ENCODE data around the gene LSMEM2.

Gene LSMEM2

DNA sequence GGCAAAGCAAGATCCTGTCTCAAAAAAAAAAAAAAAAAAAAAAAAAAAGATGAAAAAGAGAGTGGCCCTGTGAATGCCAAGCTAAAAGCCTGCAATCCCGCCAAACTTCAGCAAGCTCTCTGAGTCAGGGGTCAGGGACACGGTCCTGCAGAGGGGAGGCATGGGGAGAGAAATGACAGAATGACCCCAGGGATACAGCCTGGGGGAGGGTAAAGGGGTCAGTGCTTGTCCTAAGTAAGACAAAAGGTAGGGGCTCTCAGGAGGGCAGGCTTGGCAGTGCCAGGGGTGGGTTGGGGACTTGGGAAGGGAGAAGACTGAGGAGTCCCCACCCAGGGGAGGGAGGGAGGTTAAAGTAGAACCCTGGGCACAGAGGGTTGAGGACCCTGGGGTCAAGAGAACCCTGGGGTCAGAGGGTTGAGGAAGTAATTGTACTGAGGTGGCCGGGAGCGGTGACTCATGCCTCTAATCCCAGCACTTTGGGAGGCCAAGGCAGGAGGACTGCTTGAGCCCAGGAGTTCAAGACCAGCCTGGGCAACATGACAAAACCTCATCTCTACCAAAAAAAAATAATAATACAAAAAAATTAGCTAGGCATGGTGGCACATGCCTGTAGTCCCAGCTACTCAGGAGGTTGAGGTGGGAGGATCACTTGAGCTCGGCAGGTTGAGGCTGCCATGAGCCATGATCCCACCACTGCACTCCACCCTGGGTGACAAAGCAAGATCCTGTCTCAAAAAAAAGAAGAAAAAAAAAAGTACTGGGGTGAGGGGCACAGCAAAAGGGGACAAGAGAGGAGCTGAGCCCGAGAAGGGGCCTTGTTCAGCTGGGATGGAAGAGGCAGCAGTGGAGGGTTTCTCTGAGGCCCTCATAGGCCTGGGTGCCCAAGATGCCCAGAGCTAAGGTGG, 15.2 kb upstream of the LSMEM2 start:
- Histone ChIP-seq H3K9me3 (ENCODE audit: low read length) (no peaks in the 10 kb centered on the region), H3K4me1 (ENCODE audit: insufficient read depth, low read length) (peaks cover 70% of the 10 kb centered on the region), H3K27me3 (ENCODE audit: insufficient read depth, low read length) (no peaks in the 10 kb centered on the region), H2AFZ (ENCODE audit: low read depth, low read length) (no peak overlapping the region), H3K4me3 (ENCODE audit: low read length) (no peak overlapping the region), H3K36me3 (ENCODE audit: insufficient read depth, low read length) (peaks cover 2% of the 10 kb centered on the region)

- no peak overlapping the region for H3K4me3 ChIP-seq (ENCODE audit: low read length)
- no peaks in the 10 kb centered on the region for H3K9me3 ChIP-seq (ENCODE audit: low read length)
These were observed 14.4 kb upstream of the LSMEM2 start for GRCh38 chr3:50264383-50264963.

DNA sequence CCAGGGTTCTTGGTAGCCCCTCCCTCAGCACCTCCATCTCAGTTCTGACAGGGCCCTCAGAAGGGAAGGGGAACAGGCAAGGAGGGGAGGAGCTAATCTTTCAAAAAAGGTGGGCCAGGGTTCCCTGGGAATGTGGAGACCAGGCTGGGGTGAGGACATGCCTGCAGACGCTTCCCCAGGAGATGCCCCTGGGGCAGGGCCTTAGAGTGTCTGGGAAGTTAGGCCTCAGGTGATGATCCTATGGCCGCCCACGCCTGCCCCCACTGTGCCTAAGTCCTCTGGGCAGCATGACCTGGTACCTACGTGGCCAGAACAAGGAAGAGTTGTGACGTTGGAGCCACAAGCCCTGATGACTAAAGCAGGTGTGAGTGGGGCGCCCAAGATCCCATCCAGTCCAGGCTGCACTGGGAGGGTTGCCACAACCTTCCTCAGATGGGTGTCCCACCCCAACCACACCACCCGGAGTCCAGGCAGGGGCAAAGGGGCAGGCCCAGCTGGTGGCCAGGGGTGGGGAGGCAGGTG, 13.9 kb upstream of the LSMEM2 start:
- Histone ChIP-seq H3K4me1 (ENCODE audit: insufficient read depth, low read length) (peaks cover 71% of the 10 kb centered on the region), H2AFZ (ENCODE audit: low read depth, low read length) (no peak overlapping the region)

More at GRCh38 chr3:50264383-50264963, 14.4 kb upstream of the LSMEM2 start:
- peaks cover 71% of the 10 kb centered on the region for H3K4me1 ChIP-seq (ENCODE audit: insufficient read depth, low read length)
- H3K27me3 ChIP-seq (ENCODE audit: insufficient read depth, low read length), result no peaks in the 10 kb centered on the region
- peaks cover 1% of the 10 kb centered on the region for H3K36me3 ChIP-seq (ENCODE audit: insufficient read depth, low read length)
- no peak overlapping the region for H2AFZ ChIP-seq (ENCODE audit: low read depth, low read length)

GRCh38 chr3:50265571-50265970, 13.3 kb upstream of the LSMEM2 start:
- Histone ChIP-seq H3K9me3 (ENCODE audit: low read length) (no peaks in the 10 kb centered on the region), H3K4me1 (ENCODE audit: insufficient read depth, low read length) (peaks cover 67% of the 10 kb centered on the region), H3K4me3 (ENCODE audit: low read length) (no peak overlapping the region), H2AFZ (ENCODE audit: low read depth, low read length) (no peak overlapping the region), H3K36me3 (ENCODE audit: insufficient read depth, low read length) (no peaks in the 10 kb centered on the region), H3K27me3 (ENCODE audit: insufficient read depth, low read length) (no peaks in the 10 kb centered on the region)

More for the DNA sequence above, 13.9 kb upstream of the LSMEM2 start:
- H3K4me3 ChIP-seq (ENCODE audit: low read length), result no peak overlapping the region
- H3K36me3 ChIP-seq (ENCODE audit: insufficient read depth, low read length), result no peaks in the 10 kb centered on the region
- no peaks in the 10 kb centered on the region for H3K9me3 ChIP-seq (ENCODE audit: low read length)
- H3K27me3 ChIP-seq (ENCODE audit: insufficient read depth, low read length), result no peaks in the 10 kb centered on the region

- Histone ChIP-seq H3K9me3 (ENCODE audit: low read length) (no peaks in the 10 kb centered on the region), H3K4me1 (ENCODE audit: insufficient read depth, low read length) (peaks cover 63% of the 10 kb centered on the region), H3K27me3 (ENCODE audit: insufficient read depth, low read length) (no peaks in the 10 kb centered on the region), H2AFZ (ENCODE audit: low read depth, low read length) (no peak overlapping the region), H3K4me3 (ENCODE audit: low read length) (no peak overlapping the region), H3K36me3 (ENCODE audit: insufficient read depth, low read length) (no peaks in the 10 kb centered on the region)
These were observed 12.9 kb upstream of the LSMEM2 start for GRCh38 chr3:50266017-50266416.

GRCh38 chr3:50266836-50267235, 12.1 kb upstream of the LSMEM2 start:
- Histone ChIP-seq H3K36me3 (ENCODE audit: insufficient read depth, low read length) (no peaks in the 10 kb centered on the region), H3K4me1 (ENCODE audit: insufficient read depth, low read length) (peaks cover 58% of the 10 kb centered on the region), H3K27me3 (ENCODE audit: insufficient read depth, low read length) (no peaks in the 10 kb centered on the region), H3K4me3 (ENCODE audit: low read length) (no peak overlapping the region), H2AFZ (ENCODE audit: low read depth, low read length) (no peak overlapping the region), H3K9me3 (ENCODE audit: low read length) (no peaks in the 10 kb centered on the region)

- no peak overlapping the region for H3K4me3 ChIP-seq (ENCODE audit: low read length)
- H3K36me3 ChIP-seq (ENCODE audit: insufficient read depth, low read length), result no peaks in the 10 kb centered on the region
- peaks cover 58% of the 10 kb centered on the region for H3K4me1 ChIP-seq (ENCODE audit: insufficient read depth, low read length)
- H3K27me3 ChIP-seq (ENCODE audit: insufficient read depth, low read length), result no peaks in the 10 kb centered on the region
- H3K9me3 ChIP-seq (ENCODE audit: low read length), result no peaks in the 10 kb centered on the region
- H2AFZ ChIP-seq (ENCODE audit: low read depth, low read length), result no peak overlapping the region
These were observed 11.5 kb upstream of the LSMEM2 start for GRCh38 chr3:50267280-50267913.

- no peak overlapping the region for H2AFZ ChIP-seq (ENCODE audit: low read depth, low read length)
- no peaks in the 10 kb centered on the region for H3K9me3 ChIP-seq (ENCODE audit: low read length)
- no peak overlapping the region for H3K4me3 ChIP-seq (ENCODE audit: low read length)
- H3K27me3 ChIP-seq (ENCODE audit: insufficient read depth, low read length), result no peaks in the 10 kb centered on the region
- no peaks in the 10 kb centered on the region for H3K36me3 ChIP-seq (ENCODE audit: insufficient read depth, low read length)
- H3K4me1 ChIP-seq (ENCODE audit: insufficient read depth, low read length), result peaks cover 60% of the 10 kb centered on the region
These were observed 10.6 kb upstream of the LSMEM2 start for GRCh38 chr3:50268276-50268675.

DNA sequence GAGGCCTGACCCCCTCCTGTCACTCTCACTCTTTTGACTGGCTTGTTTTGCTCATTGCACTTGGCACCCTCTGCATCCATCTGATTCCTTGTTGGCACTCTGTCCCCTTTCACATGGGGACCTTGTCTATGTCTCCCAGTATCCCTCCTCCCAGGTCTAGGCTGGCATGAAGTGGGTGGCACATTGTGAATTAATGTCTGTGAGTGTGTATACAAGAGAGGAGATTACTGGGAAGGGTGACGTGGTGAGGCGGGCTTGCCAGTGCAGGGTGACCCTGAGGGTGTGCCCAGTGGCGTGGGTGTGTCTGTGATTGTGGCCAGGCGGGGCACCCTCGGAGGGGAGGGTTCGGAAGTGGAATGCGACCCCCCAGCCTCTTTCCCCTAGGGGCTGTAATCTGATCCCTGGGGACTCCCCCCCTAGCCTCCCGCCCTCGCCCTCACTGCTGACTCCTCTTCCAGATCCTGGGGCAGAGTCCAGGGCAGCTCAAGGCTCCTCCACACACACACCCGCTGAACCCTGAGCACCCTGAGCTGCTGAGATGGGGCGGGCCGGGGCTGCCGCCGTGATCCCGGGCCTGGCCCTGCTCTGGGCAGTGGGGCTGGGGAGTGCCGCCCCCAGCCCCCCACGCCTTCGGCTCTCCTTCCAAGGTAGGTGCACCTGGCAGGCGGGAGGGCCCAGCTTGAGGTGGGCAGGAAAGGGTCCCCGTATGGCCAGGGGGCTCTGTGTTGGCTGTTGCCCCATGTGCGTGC, 10.0 kb upstream of the LSMEM2 start, which contains the start of gene SEMA3B:
SEMA3B (plus strand) TSS at position 445 of the 749 bp plus-strand sequence; CDS start at position 539, 94 bp downstream.
- Histone ChIP-seq H3K4me1 (ENCODE audit: insufficient read depth, low read length) (peaks cover 55% of the 10 kb centered on the region), H3K4me3 (ENCODE audit: low read length) (no peak within 1 kb of the TSS), H3K36me3 (ENCODE audit: insufficient read depth, low read length) (no peaks in the 10 kb centered on the region), H3K9me3 (ENCODE audit: low read length) (no peaks in the 10 kb centered on the region), H3K27me3 (ENCODE audit: insufficient read depth, low read length) (no peaks in the 10 kb centered on the region), H2AFZ (ENCODE audit: low read depth, low read length) (no peak within 1 kb of the TSS)

DNA sequence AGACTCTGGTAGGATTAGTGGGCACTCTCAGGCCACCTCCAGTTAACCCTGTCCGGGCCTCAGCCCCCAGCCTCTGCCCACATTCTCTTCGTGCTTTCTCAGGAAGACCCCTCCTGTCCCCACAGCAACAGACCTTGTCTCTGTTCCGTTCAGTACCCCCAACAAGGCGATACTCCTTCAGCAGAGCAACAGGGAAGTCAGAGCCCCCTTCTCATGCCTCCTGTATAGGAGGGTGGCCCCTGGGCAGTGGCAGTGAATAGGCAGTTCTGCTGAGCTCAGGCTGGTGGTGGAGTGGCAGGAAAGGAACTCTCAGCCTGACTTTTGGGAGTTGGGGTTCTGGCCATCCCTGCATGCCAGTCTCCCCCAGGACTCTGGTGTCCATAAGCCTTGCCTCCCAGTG, 9.4 kb upstream of the LSMEM2 start:
- no peaks in the 10 kb centered on the region for H3K27me3 ChIP-seq (ENCODE audit: insufficient read depth, low read length)
- H3K4me3 ChIP-seq (ENCODE audit: low read length), result no peak overlapping the region
- peaks cover 49% of the 10 kb centered on the region for H3K4me1 ChIP-seq (ENCODE audit: insufficient read depth, low read length)
- H3K36me3 ChIP-seq (ENCODE audit: insufficient read depth, low read length), result no peaks in the 10 kb centered on the region
- H2AFZ ChIP-seq (ENCODE audit: low read depth, low read length), result no peak overlapping the region
- no peaks in the 10 kb centered on the region for H3K9me3 ChIP-seq (ENCODE audit: low read length)

- Histone ChIP-seq H3K4me1 (ENCODE audit: insufficient read depth, low read length) (peaks cover 45% of the 10 kb centered on the region), H3K4me3 (ENCODE audit: low read length) (no peak overlapping the region)
These were observed 8.9 kb upstream of the LSMEM2 start for GRCh38 chr3:50269977-50270413.

GRCh38 chr3:50270422-50271224, 8.3 kb upstream of the LSMEM2 start:
- no peaks in the 10 kb centered on the region for H3K27me3 ChIP-seq (ENCODE audit: insufficient read depth, low read length)
- no peaks in the 10 kb centered on the region for H3K9me3 ChIP-seq (ENCODE audit: low read length)
- peaks cover 39% of the 10 kb centered on the region for H3K4me1 ChIP-seq (ENCODE audit: insufficient read depth, low read length)

More at GRCh38 chr3:50269977-50270413, 8.9 kb upstream of the LSMEM2 start:
- Histone ChIP-seq H3K9me3 (ENCODE audit: low read length) (no peaks in the 10 kb centered on the region), H3K27me3 (ENCODE audit: insufficient read depth, low read length) (no peaks in the 10 kb centered on the region), H2AFZ (ENCODE audit: low read depth, low read length) (no peak overlapping the region), H3K36me3 (ENCODE audit: insufficient read depth, low read length) (no peaks in the 10 kb centered on the region)

More at GRCh38 chr3:50270422-50271224, 8.3 kb upstream of the LSMEM2 start:
- Histone ChIP-seq H2AFZ (ENCODE audit: low read depth, low read length) (no peak overlapping the region), H3K4me3 (ENCODE audit: low read length) (no peak overlapping the region), H3K36me3 (ENCODE audit: insufficient read depth, low read length) (no peaks in the 10 kb centered on the region)
